Measurements from ENCODE around the gene EQTN. TPM values are rescaled to one million over a fixed set of nuclear protein-coding genes. Genes with fewer than 3 reads are reported as not detected.
"Not testable (repeated sequence)": the region's sequence is repeated elsewhere in the genome, so short reads cannot be mapped to it uniquely, and the experiment has no call there.

Gene EQTN
- total RNA-seq, 1 donor = not detected

DNA sequence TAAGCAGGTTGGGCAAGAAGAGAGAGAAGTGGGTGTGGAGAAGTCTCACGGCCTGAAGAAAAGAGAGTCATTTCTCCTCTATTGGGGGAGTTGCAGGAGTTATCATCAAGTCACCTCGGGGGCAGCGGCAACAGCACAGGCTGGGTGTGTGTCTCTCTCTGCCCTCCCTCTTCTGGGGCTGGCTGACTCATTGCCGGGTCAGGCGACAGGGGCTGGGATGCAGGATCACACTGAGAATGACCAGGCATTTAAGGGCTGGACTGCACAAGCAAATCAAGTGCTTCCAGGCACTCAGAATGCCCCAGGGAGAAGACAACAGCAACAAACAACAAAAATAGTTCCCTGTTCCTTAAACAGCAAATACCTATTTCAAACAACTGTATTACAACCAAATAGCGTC, 6.3 kb upstream of the EQTN start:
- DNase-seq (ENCODE audit: low read depth in 2 of 3, low spot score in 2 of 3) = no peak

- DNase-seq (ENCODE audit: low read depth in 2 of 3, low spot score in 2 of 3) = no peak
Measured at GRCh38 chr9:27293996-27294395, 3.0 kb downstream of the EQTN start.

- no peak for DNase-seq (ENCODE audit: low read depth in 2 of 3, low spot score in 2 of 3)
Measured at GRCh38 chr9:27292659-27293405, 4.1 kb downstream of the EQTN start.

DNA sequence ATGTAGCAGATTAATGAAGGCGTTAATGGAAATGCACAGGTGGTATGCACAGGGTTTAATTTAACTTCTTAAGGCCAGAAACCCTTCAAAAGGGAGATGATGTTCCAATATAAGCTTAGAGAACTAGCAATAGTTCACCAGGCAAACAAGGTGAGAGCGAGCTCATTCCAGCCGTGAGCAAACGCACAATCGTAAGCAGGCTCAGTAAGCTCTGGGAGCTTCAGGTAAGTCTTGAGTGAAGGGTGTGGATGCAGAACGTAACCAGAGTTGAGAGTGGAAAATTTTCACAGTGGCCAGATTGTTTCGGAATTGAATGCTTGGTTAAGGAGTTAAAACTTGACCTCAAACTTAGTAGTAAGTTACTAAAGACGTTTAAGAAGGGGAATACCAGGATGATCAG, 5.7 kb downstream of the EQTN start:
- no peak for DNase-seq (ENCODE audit: low read depth in 2 of 3, low spot score in 2 of 3)

DNA sequence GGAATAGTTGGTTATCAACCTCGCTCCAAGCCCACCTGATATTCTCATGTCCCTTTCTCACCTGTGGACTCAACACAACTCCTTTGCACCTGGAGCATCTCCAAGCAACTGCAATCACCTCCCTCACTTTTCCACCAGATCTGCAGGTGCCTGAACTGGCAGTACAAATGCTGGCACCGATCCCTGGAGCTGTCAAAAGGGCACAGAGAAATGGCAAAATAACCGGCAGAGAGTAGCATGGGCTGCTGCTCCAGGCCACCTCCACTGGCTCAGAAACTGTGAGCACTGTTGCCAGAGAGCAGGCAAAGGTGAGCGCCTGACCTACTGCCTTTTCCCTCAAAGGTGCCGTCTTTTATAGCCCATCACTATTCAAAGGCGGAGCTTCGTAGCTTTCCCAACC, 14.7 kb downstream of the EQTN start:
- no peak for DNase-seq (ENCODE audit: low read depth in 2 of 3, low spot score in 2 of 3)

GRCh38 chr9:27280860-27281259, 16.1 kb downstream of the EQTN start:
- peak in 2 of 3 donors; percentile 43 to 72 for DNase-seq (ENCODE audit: low read depth in 2 of 3, low spot score in 2 of 3)

DNA sequence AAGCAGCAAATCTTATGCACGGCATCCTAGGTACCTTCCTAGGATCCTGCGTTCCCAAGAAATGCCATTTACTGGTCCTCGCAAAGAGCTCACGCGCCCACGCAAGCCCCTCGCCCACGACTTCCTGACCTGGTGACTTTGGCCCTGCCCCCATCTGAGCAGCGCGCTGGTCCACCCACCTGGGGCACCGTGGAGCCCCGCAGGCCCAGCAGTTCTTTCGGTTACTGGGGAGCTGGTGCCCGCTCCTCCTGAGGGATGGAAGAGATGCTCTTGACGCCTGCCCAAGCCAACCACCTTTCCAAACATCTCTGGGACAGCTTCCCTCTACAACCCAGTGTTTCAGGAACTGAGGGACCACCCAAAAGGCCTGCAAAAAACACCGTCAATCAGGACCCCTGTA, 16.7 kb downstream of the EQTN start:
- no peak for DNase-seq (ENCODE audit: low read depth in 2 of 3, low spot score in 2 of 3)

GRCh38 chr9:27279611-27280010, 17.3 kb downstream of the EQTN start:
- DNase-seq (ENCODE audit: low read depth in 2 of 3, low spot score in 2 of 3) = no peak

DNA sequence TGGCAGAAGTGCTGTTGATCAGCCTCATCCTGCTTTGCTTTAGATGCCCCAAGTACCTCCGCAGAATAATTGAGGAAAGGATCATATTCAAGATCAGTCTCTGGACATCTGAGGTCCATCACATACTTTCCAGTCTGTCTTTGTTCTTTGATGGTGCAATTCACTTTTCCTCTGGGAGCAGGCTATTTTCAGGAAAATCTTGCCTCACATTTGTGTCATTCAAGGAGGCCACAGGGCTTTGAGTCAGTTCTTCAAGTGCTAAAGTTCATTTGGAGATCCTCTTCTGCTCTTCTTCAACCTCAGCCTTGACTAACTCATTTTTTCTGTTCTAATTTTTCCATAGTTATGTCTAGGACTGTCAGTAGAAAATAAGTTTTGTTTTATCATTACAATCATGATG, 18.6 kb downstream of the EQTN start:
- DNase-seq (ENCODE audit: low read depth in 2 of 3, low spot score in 2 of 3) = no peak

- DNase-seq (ENCODE audit: low read depth in 2 of 3, low spot score in 2 of 3) = peak; percentile 6 to 83 (median 62)
Measured at GRCh38 chr9:27276193-27277030, 20.5 kb downstream of the EQTN start.

GRCh38 chr9:27273186-27273585, 23.8 kb downstream of the EQTN start:
- DNase-seq (ENCODE audit: low read depth in 2 of 3, low spot score in 2 of 3) = no peak

DNA sequence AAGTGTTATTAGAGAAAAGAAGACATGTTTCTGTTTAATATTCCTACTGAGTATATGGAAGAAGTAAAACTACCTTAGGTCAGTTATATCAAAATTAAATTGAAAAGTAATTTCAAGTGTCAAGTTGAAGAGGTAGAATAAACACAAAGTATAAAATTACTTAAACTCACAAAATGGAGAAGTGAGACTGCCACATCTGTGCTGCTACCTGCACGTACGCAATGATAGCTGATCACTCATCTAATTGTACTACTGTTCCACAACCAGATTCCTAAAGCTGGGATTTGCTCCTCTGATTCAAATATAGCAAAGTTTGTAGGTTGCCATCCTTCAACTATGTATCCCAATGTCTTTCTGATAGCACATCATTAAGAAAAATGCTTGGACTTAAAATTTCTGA, 24.8 kb downstream of the EQTN start:
- no peak for DNase-seq (ENCODE audit: low read depth in 2 of 3, low spot score in 2 of 3)

DNA sequence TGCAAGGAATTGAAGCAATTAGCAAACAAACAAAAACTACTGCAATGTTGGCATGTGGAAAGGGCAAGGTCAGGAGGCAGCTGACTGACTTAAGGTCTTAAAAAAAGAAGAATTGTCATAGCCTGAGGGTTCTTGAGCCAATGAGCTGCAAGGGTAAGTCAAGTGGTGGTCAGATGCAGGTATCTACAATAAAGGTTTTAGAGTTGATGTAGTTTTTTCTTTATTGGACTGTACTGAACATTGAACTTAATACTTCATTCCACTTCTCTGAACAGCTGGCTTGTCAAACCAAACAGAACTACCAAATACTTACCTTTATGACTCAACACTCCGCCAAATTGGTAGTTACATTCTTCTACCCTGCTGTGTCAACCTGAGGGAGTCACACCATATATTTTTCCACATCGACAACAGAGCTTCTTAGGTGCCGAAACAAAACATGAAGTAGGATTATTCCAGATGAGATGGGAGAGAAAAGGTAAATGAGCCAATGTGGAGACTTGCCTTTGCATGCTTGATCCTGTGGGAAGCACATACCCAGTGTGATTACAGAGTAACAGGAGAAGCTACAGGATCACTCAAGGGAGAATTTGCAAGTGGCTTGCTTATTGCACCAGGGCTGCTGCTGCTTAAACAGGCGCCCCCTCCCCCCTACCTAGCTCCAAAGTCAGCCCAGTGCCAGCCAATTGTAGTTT, 35.3 kb downstream of the EQTN start:
- DNase-seq (ENCODE audit: low read depth in 2 of 3, low spot score in 2 of 3) = no peak

- no peak for DNase-seq (ENCODE audit: low read depth in 2 of 3, low spot score in 2 of 3)
Measured at GRCh38 chr9:27260789-27261516, 36.0 kb downstream of the EQTN start.

- DNase-seq (ENCODE audit: low read depth in 2 of 3, low spot score in 2 of 3) = no peak
Measured at GRCh38 chr9:27258662-27259061, 38.3 kb downstream of the EQTN start.

- no peak for DNase-seq (ENCODE audit: low read depth in 2 of 3, low spot score in 2 of 3)
Measured at GRCh38 chr9:27248702-27249101, 48.2 kb downstream of the EQTN start.

GRCh38 chr9:27247756-27248155, 49.2 kb downstream of the EQTN start:
- DNase-seq (ENCODE audit: low read depth in 2 of 3, low spot score in 2 of 3) = peak in 2 of 3 donors; percentile 59 to 73

GRCh38 chr9:27239648-27240047, 57.3 kb downstream of the EQTN start:
- DNase-seq (ENCODE audit: low read depth in 2 of 3, low spot score in 2 of 3) = not testable (repeated sequence)
